ENCODE results near the gene THOC5. TPM values are rescaled to one million over a fixed set of nuclear protein-coding genes. Genes with fewer than 3 reads are reported as not detected.
"Not testable (repeated sequence)": the region's sequence is repeated elsewhere in the genome, so short reads cannot be mapped to it uniquely, and the experiment has no call there.

Gene THOC5
- total RNA-seq, 1 donor from 2014 or later: 37.0 TPM

- intact Hi-C loops (cut with DNase I): loop anchor here (5.0 kb wide), 1 partner anchor 120 kb away; no protein-coding TSS in a partner anchor
- no peak for DNase-seq (ENCODE audit: low spot score)
Measured at GRCh38 chr22:29517215-29517908, 36.2 kb downstream of the THOC5 start.

- intact Hi-C loops (cut with DNase I): no loop called here
Measured at GRCh38 chr22:29512031-29512430, 41.5 kb downstream of the THOC5 start.

GRCh38 chr22:29511126-29511862, 42.3 kb downstream of the THOC5 start:
- intact Hi-C loops (cut with DNase I): no loop called here

More at GRCh38 chr22:29512031-29512430, 41.5 kb downstream of the THOC5 start:
- no peak for DNase-seq (ENCODE audit: low spot score)

GRCh38 chr22:29510542-29510941, 43.0 kb downstream of the THOC5 start:
- DNase-seq (ENCODE audit: low spot score): no peak
- intact Hi-C loops (cut with DNase I): no loop called here

More at GRCh38 chr22:29511126-29511862, 42.3 kb downstream of the THOC5 start:
- no peak for DNase-seq (ENCODE audit: low spot score)

GRCh38 chr22:29509815-29510214, 43.7 kb downstream of the THOC5 start:
- no peak for DNase-seq (ENCODE audit: low spot score)
- intact Hi-C loops (cut with DNase I): no loop called here

- no peak for DNase-seq (ENCODE audit: low spot score)
- intact Hi-C loops (cut with DNase I): no loop called here
Measured at GRCh38 chr22:29509298-29509697, 44.3 kb downstream of the THOC5 start.

GRCh38 chr22:29503811-29504372, 49.7 kb downstream of the THOC5 start:
- no peak for DNase-seq (ENCODE audit: low spot score)

GRCh38 chr22:29499852-29500251, 53.7 kb downstream of the THOC5 start:
- intact Hi-C loops (cut with DNase I): no loop called here
- DNase-seq (ENCODE audit: low spot score): no peak

More at GRCh38 chr22:29503811-29504372, 49.7 kb downstream of the THOC5 start:
- intact Hi-C loops (cut with DNase I): no loop called here

- no peak for DNase-seq (ENCODE audit: low spot score)
- intact Hi-C loops (cut with DNase I): no loop called here
Measured at GRCh38 chr22:29493636-29494035, 59.9 kb downstream of the THOC5 start.

GRCh38 chr22:29491012-29491411, 62.5 kb downstream of the THOC5 start:
- no peak for DNase-seq (ENCODE audit: low spot score)
- intact Hi-C loops (cut with DNase I): no loop called here

GRCh38 chr22:29489127-29489780, 64.3 kb downstream of the THOC5 start:
- DNase-seq (ENCODE audit: low spot score); intact Hi-C loops (cut with DNase I): not testable (repeated sequence)

- intact Hi-C loops (cut with DNase I): no loop called here
Measured at GRCh38 chr22:29487426-29487986, 66.1 kb downstream of the THOC5 start.

GRCh38 chr22:29485448-29485847, 68.1 kb downstream of the THOC5 start:
- no peak for DNase-seq (ENCODE audit: low spot score)
- intact Hi-C loops (cut with DNase I): no loop called here

More at GRCh38 chr22:29487426-29487986, 66.1 kb downstream of the THOC5 start:
- no peak for DNase-seq (ENCODE audit: low spot score)

GRCh38 chr22:29484642-29485041, 68.9 kb downstream of the THOC5 start:
- no peak for DNase-seq (ENCODE audit: low spot score)
- intact Hi-C loops (cut with DNase I): no loop called here

GRCh38 chr22:29483254-29483653, 70.3 kb downstream of the THOC5 start:
- DNase-seq (ENCODE audit: low spot score): no peak
- intact Hi-C loops (cut with DNase I): no loop called here

- intact Hi-C loops (cut with DNase I): no loop called here
- DNase-seq (ENCODE audit: low spot score): no peak
Measured at GRCh38 chr22:29482726-29483125, 70.8 kb downstream of the THOC5 start.

GRCh38 chr22:29482253-29482652, 71.3 kb downstream of the THOC5 start:
- no peak for DNase-seq (ENCODE audit: low spot score)
- intact Hi-C loops (cut with DNase I): no loop called here

GRCh38 chr22:29481265-29482000, 72.1 kb downstream of the THOC5 start:
- DNase-seq (ENCODE audit: low spot score): no peak
- intact Hi-C loops (cut with DNase I): no loop called here
